Esophagus squamous epithelium (tissue), 5 donors: ENCODE measurements around the gene GXYLT2. TPM values are rescaled to one million over a fixed set of nuclear protein-coding genes. Genes with fewer than 3 reads are reported as not detected.
A peak's percentile ranks its signal among the peaks of the same experiment; 100 is the strongest.

ENCODE experiments used
- DNase-seq: peaks from one replicate; lab custom pipeline; 2025; lab: John Stamatoyannopoulos, UW
- H3K27ac ChIP-seq, 4 donors: fragments of 200-600 bp; sonication (generic); one replicate each; pipeline ENCODE4 v1.5.1; 2016 to 2019; ENCODE audit warnings: mild to moderate bottlenecking in 1 of 4
- H3K27me3 ChIP-seq, 4 donors: fragments of 200-600 bp; sonication (generic); 1 replicate in 3 of 4; 2 replicates in 1 of 4; pipeline versions ENCODE4 v1.5.1 to v1.6.0; 2017 to 2021; ENCODE audit warnings: antibody characterized with exemption in 1 of 4
- H3K36me3 ChIP-seq, 3 donors: fragments of 200-600 bp; sonication (generic); one replicate each; pipeline ENCODE4 v1.5.1; 2016 to 2019
- H3K4me1 ChIP-seq, 3 donors: fragments of 200-600 bp; sonication (generic); one replicate each; pipeline ENCODE4 v1.5.1; 2017 to 2019
- H3K4me3 ChIP-seq, 4 donors: fragments of 200-600 bp; sonication (generic); 1 replicate in 3 of 4; 2 replicates in 1 of 4; pipeline ENCODE4 v1.5.1; 2016 to 2019; ENCODE audit warnings: mild to moderate bottlenecking in 2 of 4, moderate library complexity in 1 of 4
- H3K9me3 ChIP-seq, 3 donors: fragments of 200-600 bp; sonication (generic); one replicate each; pipeline ENCODE4 v1.5.1; 2016 to 2019
- POLR2A ChIP-seq, 4 donors: fragments of 450-650 bp; IDR thresholded peaks; one replicate each; pipeline ENCODE4 v1.6.1; 2017; ENCODE audit warnings: antibody characterized with exemption in 4 of 4, mild to moderate bottlenecking in 4 of 4, moderate library complexity in 3 of 4
- WGBS, 2 donors: methylation state at CpG; one replicate each; pipeline ENCODE4 v1.1.5; 2018; 5-methylcytosine and 5-hydroxymethylcytosine counted together
- intact Hi-C: fragments of 100-400 bp; cut with DNase I; formaldehyde crosslinking; loops from one replicate; pipeline ENCODE4 v1.15.0; 2022
- total RNA-seq, 4 donors: library from RNA; depleted of rRNA; stranded (reverse); fragments of >200 nt; gene quantifications; one replicate each; pipeline ENCODE4 v1.1.0, GENCODE V29; 2016
- TF ChIP-seq, protein P1 (sequence below), 6 experiments: fragments of 450-650 bp in 4 of 6; fragments of 200-600 bp in 2 of 6; sonication (generic) in 2 of 6; IDR thresholded peaks; one replicate each; pipeline ENCODE4 v1.5.1; 2016 to 2019; ENCODE audit warnings: antibody characterized with exemption in 6 of 6, mild to moderate bottlenecking in 4 of 6, moderate library complexity in 4 of 6
- donor health status: DM: yes; HTN: yes; CAD: no.

The GXYLT2 gene, protein sequence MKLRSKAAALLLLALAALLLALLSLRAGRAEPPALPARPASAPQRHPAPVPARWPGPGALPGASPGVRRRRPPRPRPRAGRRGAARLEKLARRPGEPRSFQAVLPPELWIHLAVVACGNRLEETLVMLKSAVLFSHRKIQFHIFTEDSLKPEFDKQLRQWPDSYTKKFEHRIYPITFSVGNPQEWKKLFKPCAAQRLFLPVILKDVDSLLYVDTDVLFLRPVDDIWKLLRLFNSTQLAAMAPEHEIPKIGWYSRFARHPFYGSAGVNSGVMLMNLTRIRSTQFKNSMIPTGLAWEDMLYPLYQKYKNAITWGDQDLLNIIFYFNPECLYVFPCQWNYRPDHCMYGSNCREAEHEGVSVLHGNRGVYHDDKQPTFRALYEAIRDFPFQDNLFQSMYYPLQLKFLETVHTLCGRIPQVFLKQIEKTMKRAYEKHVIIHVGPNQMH
- 10 to 100 TPM in 1 of 4 donors, 1 to 10 TPM in 2, not detected in 1; 2.0 to 18.1 (median 3.1) TPM for total RNA-seq

DNA sequence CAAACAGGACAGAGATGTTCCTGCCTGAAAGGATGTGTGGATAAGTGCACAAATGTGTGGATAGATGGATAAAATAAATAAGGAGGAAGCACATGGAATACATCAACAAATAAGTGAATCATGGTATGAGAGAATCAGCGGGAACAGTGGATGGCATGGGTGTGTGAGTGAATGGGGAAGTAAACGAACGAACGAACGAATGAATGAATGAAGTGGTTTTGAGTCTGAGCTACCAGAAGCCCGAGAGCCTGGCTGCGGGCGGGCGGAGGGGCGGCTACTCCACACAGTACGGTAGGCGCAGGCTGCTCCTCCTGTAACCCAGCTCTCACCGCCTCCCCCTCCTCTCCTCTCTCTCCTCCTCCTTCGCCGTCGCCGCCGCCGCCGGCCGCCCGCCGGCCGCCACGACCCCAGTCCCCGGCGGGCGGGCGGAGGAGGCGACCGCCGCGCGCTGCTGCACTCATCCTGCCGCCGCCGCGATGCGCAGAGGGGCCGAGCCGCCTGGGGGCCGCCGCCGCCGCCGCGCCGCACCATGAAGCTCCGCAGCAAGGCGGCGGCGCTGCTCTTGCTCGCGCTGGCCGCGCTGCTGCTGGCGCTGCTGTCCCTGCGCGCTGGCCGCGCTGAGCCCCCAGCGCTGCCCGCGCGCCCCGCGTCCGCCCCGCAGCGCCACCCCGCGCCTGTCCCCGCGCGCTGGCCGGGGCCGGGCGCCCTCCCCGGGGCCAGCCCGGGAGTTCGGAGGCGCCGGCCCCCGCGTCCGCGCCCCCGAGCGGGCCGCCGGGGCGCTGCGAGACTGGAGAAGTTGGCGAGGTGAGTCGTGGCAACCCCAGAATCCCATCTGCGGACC is at the start of gene GXYLT2:
Gene GXYLT2, plus strand, starts transcription at position 342 of the 841 bp plus-strand sequence. Its CDS starts 188 bp downstream, at position 530.
- Histone ChIP-seq H3K4me3 (peak within 1 kb of the TSS; percentile 28 to 67 (median 46)), H3K9me3 (peaks cover 0 to 8% (median 0%) of the 10 kb centered on the region in 3 donors), H3K27ac (peak within 1 kb of the TSS; percentile 56 to 88 (median 70)), H3K36me3 (no peaks in the 10 kb centered on the region), H3K4me1 (peaks cover 9 to 61% (median 26%) of the 10 kb centered on the region in 3 donors), H3K27me3 (peaks cover 0 to 39% (median 0%) of the 10 kb centered on the region in 4 donors)
- intact Hi-C loops: no loop called here
- DNase-seq: no peak
- no peak for TF ChIP-seq POLR2A (IDR thresholded peaks at IDR 0.05)
- TF ChIP-seq, protein P1, sequence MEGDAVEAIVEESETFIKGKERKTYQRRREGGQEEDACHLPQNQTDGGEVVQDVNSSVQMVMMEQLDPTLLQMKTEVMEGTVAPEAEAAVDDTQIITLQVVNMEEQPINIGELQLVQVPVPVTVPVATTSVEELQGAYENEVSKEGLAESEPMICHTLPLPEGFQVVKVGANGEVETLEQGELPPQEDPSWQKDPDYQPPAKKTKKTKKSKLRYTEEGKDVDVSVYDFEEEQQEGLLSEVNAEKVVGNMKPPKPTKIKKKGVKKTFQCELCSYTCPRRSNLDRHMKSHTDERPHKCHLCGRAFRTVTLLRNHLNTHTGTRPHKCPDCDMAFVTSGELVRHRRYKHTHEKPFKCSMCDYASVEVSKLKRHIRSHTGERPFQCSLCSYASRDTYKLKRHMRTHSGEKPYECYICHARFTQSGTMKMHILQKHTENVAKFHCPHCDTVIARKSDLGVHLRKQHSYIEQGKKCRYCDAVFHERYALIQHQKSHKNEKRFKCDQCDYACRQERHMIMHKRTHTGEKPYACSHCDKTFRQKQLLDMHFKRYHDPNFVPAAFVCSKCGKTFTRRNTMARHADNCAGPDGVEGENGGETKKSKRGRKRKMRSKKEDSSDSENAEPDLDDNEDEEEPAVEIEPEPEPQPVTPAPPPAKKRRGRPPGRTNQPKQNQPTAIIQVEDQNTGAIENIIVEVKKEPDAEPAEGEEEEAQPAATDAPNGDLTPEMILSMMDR (IDR thresholded peaks at IDR 0.05): no peak
- WGBS, 2 donors: 0% methylated on average over 17 to 28 of the region's 96 CpGs

DNA sequence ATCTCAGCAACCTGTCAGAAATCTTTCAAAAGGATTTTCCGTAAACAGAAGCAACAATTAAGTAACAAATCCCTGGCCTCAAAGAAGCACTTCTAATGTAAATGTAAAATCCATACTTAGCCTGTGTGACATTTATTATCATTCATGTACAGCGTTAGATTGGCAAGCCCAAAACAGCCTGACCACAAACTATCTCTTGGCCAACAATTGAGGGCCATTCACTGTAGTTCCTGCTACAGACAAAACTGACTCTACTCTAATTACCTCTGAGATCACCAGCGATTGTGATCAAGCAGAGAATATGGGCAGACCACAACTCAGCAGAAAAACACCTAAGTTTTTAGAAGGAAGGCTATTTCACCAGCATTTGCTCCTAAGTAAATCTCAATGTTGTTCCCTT is 48.8 kb upstream of the GXYLT2 start:
- no peak overlapping the region for H3K4me3 ChIP-seq
- H3K36me3 ChIP-seq: peaks cover 0 to 74% (median 4%) of the 10 kb centered on the region in 3 donors
- no peak for TF ChIP-seq POLR2A (IDR thresholded peaks at IDR 0.05)
- TF ChIP-seq, protein P1 (IDR thresholded peaks at IDR 0.05): no peak
- H3K27ac ChIP-seq: no peak overlapping the region
- H3K4me1 ChIP-seq: peaks cover 0 to 10% (median 3%) of the 10 kb centered on the region in 3 donors
- DNase-seq: no peak
- H3K9me3 ChIP-seq: no peaks in the 10 kb centered on the region
- intact Hi-C loops: no loop called here
- 91 to 96% methylated on average over 3 of the region's 3 CpGs for WGBS, 2 donors
- no peaks in the 10 kb centered on the region for H3K27me3 ChIP-seq

DNA sequence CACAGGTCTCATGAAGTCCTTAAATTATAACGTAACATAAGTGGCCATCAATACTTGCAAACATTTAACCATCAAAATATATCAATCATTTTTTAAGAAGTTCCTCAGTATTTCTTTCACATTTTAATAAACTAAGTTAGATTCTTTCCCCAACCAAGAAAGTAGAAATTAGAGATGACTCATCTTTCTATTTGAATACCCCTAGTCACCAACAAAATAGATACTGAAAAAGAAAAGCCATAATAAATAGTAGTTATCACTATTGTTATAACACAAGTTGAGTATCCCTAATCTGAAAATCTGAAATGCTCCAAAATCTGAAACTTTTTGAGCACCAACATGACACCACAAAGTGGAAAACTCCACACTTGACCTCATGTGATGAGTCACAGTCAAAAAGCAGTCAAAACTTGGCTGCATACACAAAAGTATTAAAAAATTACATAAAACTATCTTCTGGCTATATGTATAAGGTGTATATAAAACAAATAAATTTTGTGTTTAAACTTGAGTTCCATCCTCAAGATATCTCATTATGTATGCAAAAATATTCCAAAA is 43.3 kb upstream of the GXYLT2 start:
- WGBS, 2 donors: 78 to 81% methylated on average over 1 of the region's 1 CpG
- intact Hi-C loops: loop anchor here (10.0 kb wide), 1 partner anchor 230 kb away; no protein-coding TSS in a partner anchor
- no peaks in the 10 kb centered on the region for H3K27me3 ChIP-seq
- no peak for DNase-seq
- H3K27ac ChIP-seq: no peak overlapping the region
- H3K4me3 ChIP-seq: no peak overlapping the region
- peaks cover 12 to 31% (median 16%) of the 10 kb centered on the region in 3 donors for H3K4me1 ChIP-seq
- H3K36me3 ChIP-seq: peaks cover 0 to 32% (median 3%) of the 10 kb centered on the region in 3 donors
- TF ChIP-seq, protein P1 (IDR thresholded peaks at IDR 0.05): no peak
- TF ChIP-seq POLR2A (IDR thresholded peaks at IDR 0.05): no peak
- H3K9me3 ChIP-seq: no peaks in the 10 kb centered on the region

DNA sequence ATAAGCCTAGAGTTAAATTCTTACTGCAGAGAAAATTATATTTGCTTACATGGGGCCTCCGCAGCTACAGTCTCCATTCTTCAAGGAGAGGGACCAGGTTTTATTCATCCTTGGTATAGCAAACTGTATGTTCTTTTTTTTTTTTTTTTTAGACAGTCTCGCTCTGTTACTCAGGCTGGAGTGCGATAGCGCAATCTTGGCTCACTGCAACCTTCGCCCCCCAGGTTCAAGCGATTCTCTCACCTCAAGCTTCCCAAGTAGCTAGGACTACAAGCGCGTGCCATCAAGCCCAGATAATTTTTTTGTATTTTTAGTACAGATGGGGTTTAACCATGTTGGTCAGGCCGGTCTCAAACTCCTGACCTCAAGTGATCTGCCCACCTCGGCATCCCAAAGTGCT is 41.7 kb upstream of the GXYLT2 start:
- H3K4me1 ChIP-seq: peaks cover 12 to 31% (median 16%) of the 10 kb centered on the region in 3 donors
- DNase-seq: no peak
- 95 to 96% methylated on average over 9 to 10 of the region's 10 CpGs for WGBS, 2 donors
- no peak overlapping the region for H3K27ac ChIP-seq
- TF ChIP-seq POLR2A (IDR thresholded peaks at IDR 0.05): no peak
- TF ChIP-seq, protein P1 (IDR thresholded peaks at IDR 0.05): no peak
- H3K36me3 ChIP-seq: peaks cover 0 to 16% (median 0%) of the 10 kb centered on the region in 3 donors
- intact Hi-C loops: loop anchor here (10.0 kb wide), 1 partner anchor 229 kb away; no protein-coding TSS in a partner anchor
- no peaks in the 10 kb centered on the region for H3K27me3 ChIP-seq
- no peak overlapping the region for H3K4me3 ChIP-seq
- no peaks in the 10 kb centered on the region for H3K9me3 ChIP-seq
